GM18909 (cell line): ENCODE measurements around the gene RAB9A.
A peak's percentile ranks its signal among the peaks of the same experiment; 100 is the strongest.
"Not testable (repeated sequence)": the region's sequence is repeated elsewhere in the genome, so short reads cannot be mapped to it uniquely, and the experiment has no call there.

ENCODE experiments used
- ATAC-seq: cut with Tn5 transposase; IDR thresholded peaks from one replicate; pipeline ENCODE4 v1.9.1; 2021; ENCODE audit warnings: mild to moderate bottlenecking; ENCODE audit not compliant: unreplicated experiment, poor library complexity

Gene RAB9A

DNA sequence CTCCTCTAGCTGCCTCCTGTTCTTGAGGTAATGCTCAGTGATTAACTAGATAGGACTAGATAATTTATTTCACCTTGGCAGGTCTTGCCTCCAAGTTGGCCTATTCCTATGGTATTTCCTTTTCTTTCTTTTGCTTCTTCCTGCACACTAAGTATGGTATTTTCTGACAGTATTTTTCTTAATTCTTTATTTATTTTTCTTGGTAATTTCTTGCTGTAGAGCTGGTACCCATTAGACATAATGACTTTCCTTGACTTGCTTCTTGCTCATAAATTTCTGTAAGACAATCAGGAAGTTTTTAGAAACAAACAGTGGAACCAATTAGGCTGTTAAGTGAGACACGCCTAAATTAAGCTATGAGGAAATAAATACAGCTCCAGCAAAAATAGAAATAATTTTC lies 9.5 kb downstream of the RAB9A start:
- ATAC-seq, result no peak

GRCh38 chrX:13699183-13699826 lies 10.4 kb downstream of the RAB9A start:
- ATAC-seq, result peak; percentile 61

DNA sequence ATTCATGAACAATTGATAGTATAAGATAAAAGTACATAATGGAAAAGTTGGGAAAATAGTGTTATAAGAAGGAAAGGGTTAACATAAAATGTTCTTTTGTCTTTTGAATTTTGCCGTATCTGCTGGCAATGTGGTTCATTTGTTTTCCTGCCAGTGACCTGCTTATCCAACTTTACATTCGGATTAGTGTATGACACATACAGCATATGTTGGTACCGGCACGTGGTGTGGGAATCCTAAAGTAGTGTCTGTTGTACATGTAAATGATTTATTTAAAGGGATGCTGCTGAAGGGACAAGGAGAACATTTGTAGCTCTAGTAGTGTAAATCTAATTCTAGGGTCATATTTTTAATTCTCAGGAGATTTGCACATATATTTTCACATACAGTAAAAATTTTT lies 11.5 kb downstream of the RAB9A start:
- ATAC-seq, result no peak

- ATAC-seq, result no peak
Observed at GRCh38 chrX:13702111-13702789, 13.3 kb downstream of the RAB9A start.

DNA sequence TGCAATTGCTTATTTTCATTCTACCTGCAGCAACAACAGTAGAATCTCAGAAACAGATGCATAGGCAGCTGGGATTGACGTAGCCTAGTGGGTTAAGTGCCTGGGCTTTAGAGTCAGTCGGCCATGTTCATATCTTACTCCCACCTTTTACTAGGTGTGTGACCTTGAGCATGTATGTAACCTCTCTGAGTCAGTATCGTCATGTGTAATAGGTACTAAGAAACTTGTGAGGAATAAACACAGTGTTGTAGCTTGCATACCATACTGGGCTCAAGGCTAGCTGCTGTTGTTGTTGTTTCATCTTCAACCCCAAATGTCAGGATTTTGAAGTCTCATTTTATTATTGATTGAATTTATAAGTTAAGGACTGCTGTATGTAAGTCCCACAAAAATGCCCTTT lies 14.2 kb downstream of the RAB9A start:
- ATAC-seq, result no peak

- no peak for ATAC-seq
Observed at GRCh38 chrX:13703589-13703988, 14.7 kb downstream of the RAB9A start.

GRCh38 chrX:13711141-13711540 lies 22.2 kb downstream of the RAB9A start:
- no peak for ATAC-seq

DNA sequence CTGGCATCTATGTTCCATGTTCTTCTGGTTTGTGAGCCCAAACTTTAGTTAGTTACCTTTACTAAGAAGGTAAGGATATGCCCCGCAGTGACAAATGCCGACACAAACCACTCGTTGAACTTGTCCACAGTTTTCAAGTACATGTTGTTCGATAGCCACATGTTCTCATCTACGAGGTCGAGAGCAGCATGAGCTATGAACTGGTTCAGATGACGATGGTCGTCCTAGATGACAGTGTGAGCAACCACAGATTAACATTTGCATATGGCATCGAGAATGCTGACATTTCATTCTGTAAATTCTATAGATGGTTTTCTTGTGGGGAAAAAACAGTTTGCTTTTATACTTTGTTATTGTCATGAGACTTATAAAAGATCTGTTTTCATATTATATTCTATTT lies 27.5 kb downstream of the RAB9A start:
- ATAC-seq, result no peak

DNA sequence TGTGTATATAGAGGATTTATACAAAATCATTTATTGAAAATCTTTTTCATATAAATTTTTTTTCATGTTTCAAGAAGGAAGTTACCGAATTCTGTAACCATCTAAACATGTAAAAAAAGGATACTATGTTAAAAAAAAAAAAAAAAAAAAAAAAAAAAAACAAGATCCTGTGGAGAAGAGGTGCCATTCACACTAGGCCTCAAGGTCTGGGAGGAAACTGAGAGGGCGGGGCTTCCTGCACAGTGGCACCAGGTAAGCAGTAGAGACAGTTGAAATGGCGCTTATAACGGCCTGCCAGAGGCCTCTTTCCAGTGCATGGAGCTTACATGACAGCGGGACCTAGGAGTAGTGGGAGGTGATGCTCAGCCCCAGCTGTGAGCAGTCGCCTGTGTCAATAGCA lies 28.0 kb downstream of the RAB9A start:
- ATAC-seq, result no peak

DNA sequence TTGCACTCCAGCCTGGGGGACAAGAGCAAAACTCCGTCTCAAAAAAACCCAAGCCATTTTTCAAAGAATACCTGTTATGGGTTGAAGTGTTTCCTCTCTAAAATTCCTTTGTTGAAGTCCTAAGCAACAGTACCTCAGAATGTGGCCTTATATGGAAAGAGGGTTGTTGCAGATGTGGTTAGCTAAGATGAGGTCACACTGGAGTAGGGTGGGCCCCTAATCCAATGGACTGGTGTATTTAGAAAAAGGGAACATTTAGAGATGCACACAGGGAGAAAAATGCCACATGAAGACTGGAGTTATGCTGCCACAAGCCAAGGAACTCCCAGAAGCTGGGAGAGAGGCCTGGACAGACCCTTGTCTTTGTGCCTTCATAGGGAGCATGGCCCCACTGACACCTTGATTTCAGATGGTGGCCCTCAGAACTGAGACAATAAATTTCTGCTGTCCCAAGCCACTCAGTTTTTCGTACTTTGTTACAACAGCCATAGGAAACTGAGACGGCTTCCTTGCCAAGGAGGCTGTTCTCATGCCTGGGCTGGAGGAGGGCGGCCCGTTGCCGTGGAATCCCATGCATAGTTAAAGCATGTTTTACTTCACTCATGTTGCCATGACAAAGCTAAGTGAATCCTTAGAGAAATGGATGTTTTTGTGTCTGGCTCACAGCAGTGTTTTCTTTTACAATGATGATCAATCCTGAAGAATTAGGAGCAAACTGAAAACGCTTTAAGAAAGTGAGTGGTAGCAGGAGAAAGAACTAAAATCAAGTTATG lies 29.0 kb downstream of the RAB9A start:
- ATAC-seq, result no peak

DNA sequence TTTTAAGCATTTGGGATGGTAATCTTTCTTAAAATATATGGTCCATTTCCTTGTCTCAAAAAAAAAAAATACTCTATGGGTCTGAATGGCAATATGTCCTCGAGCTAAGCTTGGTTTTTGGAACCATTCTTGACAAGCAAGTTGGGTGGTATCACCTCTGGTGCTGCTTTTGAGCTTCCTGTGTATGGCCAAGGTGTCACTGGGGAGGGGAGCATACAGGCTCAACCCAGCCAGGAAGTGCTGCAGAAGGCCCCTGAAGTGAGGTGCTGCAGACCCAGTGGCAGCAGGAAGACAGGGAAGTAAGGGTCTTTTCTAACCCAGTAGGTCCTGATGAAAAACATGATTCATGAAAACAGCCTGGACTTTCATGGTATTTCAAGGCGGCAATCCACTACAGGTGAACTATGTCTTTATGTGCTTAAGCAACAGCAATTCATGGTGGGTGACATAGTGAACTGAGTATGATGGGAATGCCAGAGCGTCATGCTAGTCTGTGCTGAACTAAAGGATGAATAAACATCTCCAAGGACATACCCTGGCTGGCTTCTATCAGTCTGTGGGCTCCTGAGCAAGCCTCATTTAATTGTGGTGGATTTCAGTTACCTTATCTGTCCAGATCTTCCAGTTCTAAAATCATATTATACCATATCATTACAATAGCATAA lies 30.4 kb downstream of the RAB9A start:
- no peak for ATAC-seq

DNA sequence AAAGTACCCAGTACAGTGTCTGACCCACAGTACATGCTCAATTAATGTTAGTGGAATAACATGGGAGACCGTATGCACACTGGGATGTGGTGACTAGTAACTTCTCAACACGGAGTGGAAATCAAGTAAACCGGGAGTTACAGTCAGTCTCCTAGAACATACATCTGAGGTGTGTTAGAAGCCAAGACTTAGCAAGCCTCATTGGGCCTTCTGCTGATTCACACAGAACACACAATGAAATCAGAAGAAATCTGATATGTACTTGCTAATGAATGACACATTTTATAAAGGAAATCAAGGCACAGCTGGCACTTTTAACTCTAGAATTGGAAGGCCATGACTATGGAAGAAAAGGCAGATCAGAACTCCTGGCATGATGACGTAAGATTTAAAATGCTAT lies 32.4 kb downstream of the RAB9A start:
- no peak for ATAC-seq

DNA sequence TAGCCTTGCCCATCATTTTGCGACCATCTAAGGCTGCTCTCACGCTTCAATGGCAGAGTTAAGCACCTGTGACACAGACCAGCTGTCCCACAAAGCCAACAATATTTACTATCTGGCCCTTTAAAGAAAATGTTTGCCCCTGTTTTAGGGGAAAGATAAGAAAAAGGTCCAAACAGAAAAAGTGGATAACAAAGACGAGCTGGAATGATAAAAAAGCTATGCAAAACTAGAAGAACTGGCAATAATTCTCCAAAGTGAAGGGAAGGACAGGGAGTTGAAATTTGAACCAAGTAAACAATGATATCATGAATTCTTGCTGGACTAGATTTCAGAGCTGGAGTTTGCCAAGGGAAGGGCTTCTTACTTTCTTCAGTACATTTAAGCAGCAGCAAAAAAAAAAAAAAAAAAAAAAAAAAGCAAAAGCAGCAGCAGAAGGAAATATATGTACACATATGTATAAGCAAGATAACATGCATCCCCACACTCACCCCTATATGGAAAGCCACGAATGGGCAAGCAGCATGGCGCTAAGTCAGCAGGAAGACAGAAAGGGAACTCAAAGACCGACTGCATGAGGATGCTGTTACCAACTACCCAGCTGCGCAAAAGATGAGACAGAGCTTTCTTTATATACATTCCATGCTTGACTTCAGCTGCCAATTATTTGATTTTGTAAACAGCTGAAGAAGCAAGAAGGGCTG lies 33.0 kb downstream of the RAB9A start:
- ATAC-seq, result no peak

DNA sequence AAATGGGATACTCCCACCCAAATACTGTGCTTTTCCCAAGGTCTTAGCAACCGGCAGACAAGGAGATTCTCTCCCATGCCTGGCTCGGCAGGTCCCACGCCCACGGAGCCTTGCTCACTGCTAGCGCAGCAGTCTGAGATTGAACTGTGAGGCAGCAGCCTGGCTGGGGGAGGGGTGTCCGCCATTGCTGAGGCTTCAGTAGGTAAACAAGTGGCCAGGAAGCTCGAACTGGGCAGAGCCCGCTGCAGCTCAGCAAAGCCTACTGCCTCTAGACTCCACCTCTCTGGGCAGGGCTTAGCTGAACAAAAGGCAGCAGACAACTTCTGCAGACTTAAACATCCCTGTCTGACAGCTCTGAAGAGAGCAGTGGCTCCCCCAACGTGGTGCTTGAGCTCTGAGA lies 36.0 kb downstream of the RAB9A start:
- not testable (repeated sequence) for ATAC-seq

DNA sequence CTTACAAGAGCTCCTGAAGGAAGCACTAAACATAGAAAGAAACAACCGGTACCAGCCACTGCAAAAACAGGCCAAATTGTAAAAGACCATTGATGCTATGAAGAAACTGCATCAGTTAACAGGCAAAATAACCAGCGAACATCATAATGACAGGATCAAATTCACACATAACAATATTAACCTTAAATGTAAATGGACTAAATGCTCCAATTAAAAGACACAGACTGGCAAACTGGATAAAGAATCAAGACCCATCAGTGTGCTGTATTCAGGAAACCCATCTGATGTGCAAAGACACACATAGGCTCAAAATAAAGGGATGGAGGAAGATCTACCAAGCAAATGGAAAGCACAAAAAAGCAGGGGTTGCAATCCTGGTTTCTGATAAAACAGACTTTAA lies 37.7 kb downstream of the RAB9A start:
- ATAC-seq, result not testable (repeated sequence)

DNA sequence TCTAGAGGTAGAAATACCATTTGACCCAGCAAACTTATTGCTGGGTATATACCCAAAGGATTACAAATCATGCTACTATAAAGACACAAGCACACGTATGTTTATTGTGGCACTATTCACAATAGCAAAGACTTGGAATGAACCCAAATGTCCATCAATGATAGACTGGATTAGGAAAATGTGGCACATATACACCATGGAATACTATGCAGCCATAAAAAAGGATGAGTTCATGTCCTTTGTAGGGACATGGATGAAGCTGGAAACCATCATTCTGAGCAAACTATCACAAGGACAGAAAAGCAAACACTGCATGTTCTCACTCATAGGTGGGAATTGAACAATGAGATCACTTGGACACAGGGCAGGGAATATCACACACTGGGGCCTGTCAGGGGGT lies 41.6 kb downstream of the RAB9A start:
- ATAC-seq, result not testable (repeated sequence)

- ATAC-seq, result no peak
Observed at GRCh38 chrX:13732246-13733067, 43.5 kb downstream of the RAB9A start.

GRCh38 chrX:13733506-13733905 lies 44.6 kb downstream of the RAB9A start:
- no peak for ATAC-seq
